BJ (cell line): Measurements from ENCODE around the gene KCNE1. TPM values are rescaled to one million over a fixed set of nuclear protein-coding genes. Genes with fewer than 3 reads are reported as not detected.

Experiments used
- CTCF ChIA-PET: fragments of 350-600 bp; formaldehyde crosslinking; extraction: SDS; loops from one replicate; lab custom pipeline; 2021; ENCODE audit warnings: antibody characterized with exemption, inconsistent platforms; lab: Yijun Ruan, JAX
- POLR2A ChIA-PET: fragments of 300-600 bp; sonication (Branson Sonifier 250); formaldehyde crosslinking; extraction: SDS; loops from one replicate; lab custom pipeline; 2021; ENCODE audit warnings: antibody characterized with exemption; lab: Charles Lee
- DNase-seq: peaks from one replicate; pipeline ENCODE4 v3.0.0-alpha.2; 2011; ENCODE audit warnings: low read depth
- H3K27me3 ChIP-seq: 2 replicates; pipeline ENCODE4 v1.6.0; 2011; ENCODE audit warnings: low read length; ENCODE audit not compliant: control insufficient read depth, insufficient read depth
- H3K36me3 ChIP-seq: 2 replicates; pipeline ENCODE4 v1.5.1; 2011; ENCODE audit warnings: low read length; ENCODE audit not compliant: control insufficient read depth, insufficient read depth
- H3K4me3 ChIP-seq: 2 replicates; pipeline ENCODE4 v1.5.1; 2011; ENCODE audit warnings: low read depth, mild to moderate bottlenecking, control low read depth, low read length
- CTCF ChIP-seq: IDR thresholded peaks from 2 replicates; pipeline ENCODE4 v1.5.1; 2011; ENCODE audit warnings: low read depth, mild to moderate bottlenecking, control low read depth, inconsistent platforms, low read length, moderate library complexity; ENCODE audit not compliant: insufficient read depth
- polyA plus RNA-seq: library from polyadenylated mRNA; depleted of rRNA; stranded (reverse); fragments of >200 nt; gene quantifications from 2 replicates; pipeline ENCODE4 v1.2.3, GENCODE V29; 2011

Gene KCNE1
- polyA plus RNA-seq, 1 experiment, result 0.47 TPM

GRCh38 chr21:34524646-34525601, 12.9 kb upstream of the KCNE1 start:
- Histone ChIP-seq H3K27me3 (no peaks in the 10 kb centered on the region), H3K4me3 (peak overlapping the region; percentile 52), H3K36me3 (peaks cover 25% of the 10 kb centered on the region)
- ChIA-PET POLR2A (interaction anchor here (0.7 kb wide), 1 partner anchor 258 kb away, joined by 3 read pairs; no protein-coding TSS in a partner anchor), CTCF (interaction anchor here (0.8 to 2.2 kb wide), 7 partner anchors 14 to 78 kb away, joined by 3 to 16 read pairs (median 5); no protein-coding TSS in a partner anchor)
- DNase-seq, result no peak
- TF ChIP-seq CTCF, result no peak

GRCh38 chr21:34523019-34523555, 11.1 kb upstream of the KCNE1 start:
- CTCF ChIA-PET, result interaction anchor here (0.7 to 5.2 kb wide), 9 partner anchors 13 to 1505 kb away, joined by 3 to 24 read pairs (median 4); partner anchors contain the start of gene RCAN1
- Histone ChIP-seq H3K36me3 (peaks cover 33% of the 10 kb centered on the region), H3K27me3 (no peaks in the 10 kb centered on the region), H3K4me3 (no peak overlapping the region)
- no peak for DNase-seq
- POLR2A ChIA-PET, result no interaction called here
- no peak for TF ChIP-seq CTCF

GRCh38 chr21:34522284-34522683, 10.3 kb upstream of the KCNE1 start:
- POLR2A ChIA-PET, result no interaction called here

GRCh38 chr21:34521561-34521960, 9.6 kb upstream of the KCNE1 start:
- DNase-seq, result no peak
- H3K36me3 ChIP-seq, result peaks cover 38% of the 10 kb centered on the region
- no peak for TF ChIP-seq CTCF
- ChIA-PET POLR2A (no interaction called here), CTCF (interaction anchor here (1.1 to 5.2 kb wide), 4 partner anchors 9 to 81 kb away, joined by 3 to 24 read pairs (median 21); no protein-coding TSS in a partner anchor)
- no peak overlapping the region for H3K4me3 ChIP-seq
- H3K27me3 ChIP-seq, result no peaks in the 10 kb centered on the region

More at GRCh38 chr21:34522284-34522683, 10.3 kb upstream of the KCNE1 start:
- no peak for TF ChIP-seq CTCF
- Histone ChIP-seq H3K4me3 (no peak overlapping the region), H3K27me3 (no peaks in the 10 kb centered on the region), H3K36me3 (peaks cover 38% of the 10 kb centered on the region)
- CTCF ChIA-PET, result interaction anchor here (0.8 to 5.2 kb wide), 8 partner anchors 9 to 93 kb away, joined by 3 to 24 read pairs (median 3); partner anchors contain the start of gene RCAN1
- DNase-seq, result no peak
